ENCODE data around the gene NDUFAF2. TPM values are rescaled to one million over a fixed set of nuclear protein-coding genes. Genes with fewer than 3 reads are reported as not detected.
"Not testable (repeated sequence)": the region's sequence is repeated elsewhere in the genome, so short reads cannot be mapped to it uniquely, and the experiment has no call there.

The NDUFAF2 gene
- 11.2 TPM for total RNA-seq

- peak; percentile 98 for ATAC-seq
- DNase-seq (ENCODE audit: low spot score), result peak; percentile 93
Observed at GRCh38 chr5:60944904-60945812, at the start of gene NDUFAF2, which contains the start of gene ERCC8. Gene NDUFAF2 (plus strand): TSS chr5:60945205. CDS start chr5:60945256, 51 bp downstream. Gene ERCC8 (minus strand): TSS chr5:60945070. CDS start chr5:60945008, 62 bp downstream.

GRCh38 chr5:60896991-60897390 is 48.0 kb upstream of the NDUFAF2 start:
- DNase-seq (ENCODE audit: low spot score), result no peak
- ATAC-seq, result no peak

- ATAC-seq (no peak), DNase-seq (ENCODE audit: low spot score) (no peak)
Observed at GRCh38 chr5:60903356-60903755, 41.6 kb upstream of the NDUFAF2 start.

GRCh38 chr5:60916646-60917045 is 28.4 kb upstream of the NDUFAF2 start:
- DNase-seq (ENCODE audit: low spot score), result no peak
- no peak for ATAC-seq

GRCh38 chr5:60918466-60918865 is 26.5 kb upstream of the NDUFAF2 start:
- no peak for ATAC-seq
- DNase-seq (ENCODE audit: low spot score), result no peak

- peak; percentile 95 for ATAC-seq
- no peak for DNase-seq (ENCODE audit: low spot score)
Observed at GRCh38 chr5:60927450-60927849, 17.6 kb upstream of the NDUFAF2 start.

DNA sequence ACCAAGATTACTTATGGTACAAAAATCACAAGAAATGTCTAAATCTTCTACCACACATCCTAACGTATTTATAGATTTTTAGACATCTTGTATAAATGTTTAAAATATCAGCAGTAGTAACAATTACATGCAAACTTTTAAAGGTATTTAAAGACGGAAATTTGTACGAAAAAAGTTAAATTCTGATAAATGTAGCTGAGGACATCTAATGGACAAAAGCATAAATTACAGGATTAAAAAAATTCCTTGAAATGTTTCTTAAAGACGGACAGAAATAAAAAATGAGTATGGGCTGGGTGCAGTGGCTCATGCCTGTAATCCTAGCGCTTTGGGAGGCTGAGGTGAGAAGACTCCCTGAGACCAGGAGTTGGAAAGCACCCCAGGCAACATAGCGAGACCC is 16.0 kb upstream of the NDUFAF2 start:
- DNase-seq (ENCODE audit: low spot score), result no peak
- no peak for ATAC-seq

- ATAC-seq, result no peak
Observed at GRCh38 chr5:60943624-60944023, 1.4 kb upstream of the NDUFAF2 start.

DNA sequence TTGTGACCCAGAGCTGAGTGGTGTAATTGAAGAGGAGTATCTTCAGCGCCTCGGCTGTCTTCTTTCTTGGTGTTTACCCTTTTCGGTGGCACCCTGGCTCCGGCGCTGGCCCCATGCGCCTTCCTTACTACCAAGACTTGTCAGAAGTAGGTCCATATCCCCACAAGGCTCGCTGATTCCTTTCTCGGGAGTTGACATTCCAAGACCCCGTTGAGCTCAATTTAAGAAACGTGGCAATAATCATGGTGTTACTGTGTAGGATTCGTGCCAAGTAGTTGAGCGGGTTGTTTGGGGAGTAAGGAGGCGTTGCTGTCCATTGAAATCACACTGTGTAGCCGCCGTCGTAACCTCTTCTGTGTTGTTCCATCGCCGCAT is 795 bp downstream of the NDUFAF2 start:
- ATAC-seq, result peak; percentile 44
- DNase-seq (ENCODE audit: low spot score), result peak; percentile 50

More at GRCh38 chr5:60943624-60944023, 1.4 kb upstream of the NDUFAF2 start:
- DNase-seq (ENCODE audit: low spot score), result no peak

DNA sequence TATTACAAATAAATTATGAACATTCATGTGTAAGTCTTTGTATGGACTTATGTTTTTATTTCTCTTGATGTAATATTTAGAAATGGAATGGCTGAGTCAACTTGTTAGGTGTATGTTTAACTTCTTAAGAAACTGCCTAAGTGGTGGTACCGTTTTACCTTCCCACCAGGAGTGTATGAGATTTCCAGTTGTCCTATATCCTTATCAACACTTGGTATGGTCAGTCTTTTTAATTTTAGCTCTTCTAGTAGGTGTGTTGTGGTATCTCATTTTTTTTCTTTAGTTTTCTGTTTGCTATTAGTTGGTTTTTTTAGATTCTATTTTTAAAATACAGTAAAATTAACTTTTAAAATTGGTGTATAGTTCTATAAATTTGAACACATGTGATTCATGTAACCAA is 3.7 kb downstream of the NDUFAF2 start:
- DNase-seq (ENCODE audit: low spot score), result no peak
- no peak for ATAC-seq

DNA sequence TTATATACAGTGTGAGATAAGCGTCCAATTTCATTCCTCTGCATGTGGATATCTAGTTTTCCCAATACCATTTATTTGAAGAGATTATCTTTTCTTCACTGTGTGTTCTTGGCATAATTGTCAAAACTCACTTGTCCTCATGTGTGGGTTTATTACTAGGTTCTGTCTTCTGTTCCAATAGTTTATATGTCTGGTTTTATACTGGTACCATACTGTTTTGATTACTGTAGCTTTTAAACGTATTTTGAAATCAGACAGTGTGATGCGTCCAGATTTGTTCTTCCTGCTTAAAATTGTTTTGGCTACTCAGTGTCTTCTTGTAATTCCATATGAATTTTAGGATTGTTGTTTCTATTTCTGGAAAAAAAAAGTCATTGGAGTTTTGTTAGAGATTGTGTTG is 10.2 kb downstream of the NDUFAF2 start:
- DNase-seq (ENCODE audit: low spot score), result no peak
- no peak for ATAC-seq

DNA sequence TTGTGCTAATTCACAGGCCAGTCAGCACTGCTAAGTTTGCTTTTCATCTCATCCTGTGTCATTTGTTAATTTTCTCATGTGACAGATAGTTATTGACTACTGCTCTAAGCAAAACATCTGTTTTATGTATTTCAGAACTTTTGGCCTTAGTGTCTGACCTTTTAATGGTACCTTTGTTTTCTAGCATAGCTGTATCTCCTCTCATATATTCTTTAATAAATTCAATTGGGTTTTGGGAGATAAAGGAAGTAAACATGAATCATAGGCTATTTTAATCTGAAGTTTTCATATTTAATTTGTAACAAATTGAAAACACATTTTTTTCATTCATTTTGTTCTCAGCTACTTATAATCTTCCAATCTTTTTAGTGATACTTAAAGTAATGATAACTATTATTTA is 13.1 kb downstream of the NDUFAF2 start:
- DNase-seq (ENCODE audit: low spot score) (no peak), ATAC-seq (no peak)

DNA sequence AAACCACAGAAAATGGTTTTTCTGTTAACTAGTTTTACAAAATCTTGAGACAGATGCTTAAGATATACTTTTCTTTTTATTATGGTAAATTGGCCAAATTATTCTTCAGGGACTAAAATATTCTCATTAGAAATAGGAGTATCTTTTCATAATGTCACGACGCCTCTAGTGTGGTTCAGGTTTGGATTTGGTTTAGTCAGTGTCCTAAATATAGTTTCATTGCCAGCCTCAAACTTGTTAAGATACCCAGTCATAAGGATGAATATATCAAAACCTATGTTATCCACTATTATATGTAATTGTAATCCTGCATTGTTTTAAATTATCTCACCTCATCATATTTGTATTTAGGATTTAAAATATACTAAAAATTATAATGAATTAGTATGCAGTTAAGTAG is 13.7 kb downstream of the NDUFAF2 start:
- no peak for ATAC-seq
- DNase-seq (ENCODE audit: low spot score), result no peak

GRCh38 chr5:60959156-60959555 is 14.2 kb downstream of the NDUFAF2 start:
- DNase-seq (ENCODE audit: low spot score) (no peak), ATAC-seq (no peak)

DNA sequence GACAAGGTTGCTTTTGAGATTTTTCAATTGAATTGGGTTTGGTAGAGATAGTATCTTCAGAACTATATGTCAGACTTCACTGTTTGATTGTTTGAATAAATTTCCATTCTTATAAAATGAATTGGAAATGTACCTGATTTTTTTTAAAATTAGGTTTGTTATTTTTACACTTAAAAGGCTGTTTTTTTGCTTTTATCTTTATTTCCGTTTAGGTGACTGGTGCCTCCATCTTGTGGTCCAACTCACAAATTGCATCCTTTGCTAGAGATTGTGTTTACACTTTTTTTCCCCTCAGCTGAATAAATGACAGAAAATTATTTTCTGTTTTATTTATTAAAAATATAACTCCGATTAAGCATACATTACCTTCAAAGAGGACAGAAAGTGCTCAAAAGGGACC is 15.6 kb downstream of the NDUFAF2 start:
- no peak for DNase-seq (ENCODE audit: low spot score)
- no peak for ATAC-seq

DNA sequence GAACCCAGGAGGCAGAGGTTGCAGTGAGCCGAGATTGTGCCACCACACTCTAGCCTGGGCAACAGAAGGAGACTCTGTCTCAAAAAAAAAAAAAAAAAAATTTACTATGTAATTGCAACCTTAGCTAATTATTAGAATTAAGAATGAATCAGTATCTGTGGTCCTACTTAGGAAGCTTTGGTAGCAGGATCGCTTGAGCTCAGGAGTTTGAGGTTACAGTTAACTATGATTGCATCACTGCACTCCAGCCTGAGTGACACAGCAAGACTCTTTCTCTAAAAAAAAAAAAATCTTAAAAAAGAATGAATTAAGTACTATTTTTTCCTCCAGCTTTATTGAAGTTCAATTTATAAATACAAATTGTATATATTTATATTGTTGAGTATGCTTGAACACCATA is 16.7 kb downstream of the NDUFAF2 start:
- no peak for DNase-seq (ENCODE audit: low spot score)
- ATAC-seq, result no peak

DNA sequence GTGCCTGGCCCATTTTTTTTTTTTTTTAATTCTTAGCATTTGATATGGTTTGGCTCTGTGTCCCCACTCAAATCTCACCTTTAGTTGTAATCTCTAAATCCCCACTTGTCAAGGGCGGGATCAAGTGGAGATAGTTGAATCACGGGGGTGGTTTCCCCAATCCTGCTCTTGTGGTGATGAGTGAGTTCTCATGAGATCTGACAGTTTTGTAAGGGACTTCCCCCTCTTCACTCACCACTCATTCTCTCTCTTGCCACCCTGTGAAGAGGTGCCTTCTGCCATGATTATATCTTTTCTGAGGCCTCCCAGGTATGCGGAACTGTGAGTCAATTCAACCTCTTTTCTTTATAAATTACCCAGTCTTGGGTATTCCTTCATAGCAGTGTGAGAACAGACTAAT is 27.2 kb downstream of the NDUFAF2 start:
- ATAC-seq, result no peak
- no peak for DNase-seq (ENCODE audit: low spot score)

- DNase-seq (ENCODE audit: low spot score), result no peak
- no peak for ATAC-seq
Observed at GRCh38 chr5:60977956-60978737, 33.1 kb downstream of the NDUFAF2 start.

DNA sequence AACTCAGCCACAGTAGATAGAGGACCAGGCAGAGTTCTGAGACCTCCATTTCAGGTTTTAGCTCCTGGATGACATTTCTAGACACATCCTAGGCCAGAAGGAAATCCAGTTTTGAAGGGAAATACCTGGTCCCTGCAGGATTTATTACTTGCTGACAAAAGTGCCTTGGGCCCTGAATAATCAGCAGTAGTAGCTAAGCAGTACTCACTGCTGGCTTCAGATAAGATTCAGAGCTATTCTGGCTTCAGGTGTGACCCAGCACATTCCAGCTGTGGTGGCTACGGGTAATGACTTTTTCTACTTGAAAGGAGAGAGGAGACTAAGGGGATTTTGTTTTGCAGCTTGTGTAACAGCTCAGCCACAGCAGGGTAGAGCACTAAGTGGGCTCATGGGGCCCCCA is 34.0 kb downstream of the NDUFAF2 start:
- DNase-seq (ENCODE audit: low spot score) (no peak), ATAC-seq (no peak)

- DNase-seq (ENCODE audit: low spot score), result no peak
- no peak for ATAC-seq
Observed at GRCh38 chr5:60980511-60980910, 35.5 kb downstream of the NDUFAF2 start.

DNA sequence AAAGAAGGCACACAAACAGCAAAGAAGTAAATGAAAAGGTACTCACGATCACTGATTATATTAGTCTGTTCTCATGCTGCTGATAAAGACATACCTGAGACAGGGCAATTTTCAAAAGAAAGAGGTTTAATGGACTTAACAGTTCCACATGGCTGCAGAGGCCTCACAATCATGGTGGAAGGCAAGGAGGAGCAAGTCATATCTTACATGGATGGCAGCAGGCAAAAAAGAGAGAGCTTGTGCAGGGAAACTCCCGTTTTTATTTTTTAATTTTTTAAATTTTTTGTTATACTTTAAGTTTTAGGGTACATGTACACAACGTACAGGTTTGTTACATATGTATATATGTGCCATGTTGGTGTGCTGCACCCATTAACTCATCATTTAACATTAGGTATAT is 37.1 kb downstream of the NDUFAF2 start:
- not testable (repeated sequence) for ATAC-seq; DNase-seq (ENCODE audit: low spot score)

DNA sequence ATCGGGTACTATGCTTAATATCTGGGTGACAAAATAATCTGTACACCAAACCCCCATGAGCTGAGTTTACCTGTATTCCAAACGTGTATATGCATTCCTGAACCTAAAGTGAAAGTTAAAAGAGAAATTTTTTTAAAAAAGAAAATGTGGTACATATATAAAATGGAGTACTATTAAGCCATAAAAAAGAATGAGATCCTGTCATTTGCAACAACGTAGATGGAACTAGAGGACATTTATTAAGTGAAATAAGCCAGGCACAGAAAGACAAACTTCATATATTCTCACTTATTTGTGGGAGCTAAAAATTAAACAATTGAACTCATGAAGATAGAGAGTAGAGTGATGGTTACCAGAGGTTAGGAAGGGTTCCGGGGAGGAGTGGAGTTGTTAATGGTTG is 44.8 kb downstream of the NDUFAF2 start:
- DNase-seq (ENCODE audit: low spot score), result no peak
- no peak for ATAC-seq

Data from left lobe of liver (tissue), 2 donors.